Measurements from ENCODE around the gene ZNF607. TPM values are rescaled to one million over a fixed set of nuclear protein-coding genes. Genes with fewer than 3 reads are reported as not detected.

Gene ZNF607
- total and polyA plus RNA-seq, 2 donors (not counting 3 experiments of a cell fraction or from before 2014, with no cell fraction given), result 1.3 to 5.2 TPM

DNA sequence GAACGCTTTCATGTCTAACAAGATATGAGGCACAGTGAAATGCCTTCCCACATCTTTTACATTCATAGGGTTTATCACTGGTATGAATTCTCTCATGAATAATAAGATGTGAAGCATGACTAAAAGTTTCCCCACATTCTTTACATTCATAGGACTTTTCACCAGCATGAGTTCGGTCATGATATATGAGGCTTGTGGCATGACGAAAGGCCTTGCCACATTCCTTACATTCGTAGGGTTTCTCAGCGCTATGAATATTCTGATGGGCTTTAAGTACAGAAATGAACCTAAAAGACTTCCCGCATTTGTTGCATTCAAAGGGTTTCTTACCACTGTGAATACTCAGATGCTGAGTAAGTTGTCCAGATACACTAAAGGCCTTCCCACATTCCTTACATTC, 21.3 kb downstream of the ZNF607 start:
- H4K20me1 ChIP-seq (replicated peaks; ENCODE audit: control insufficient read depth, extremely low read depth, insufficient read depth, low read length), result no peaks in the 10 kb centered on the region
- H3K27ac ChIP-seq (ENCODE audit: insufficient read depth, low read depth, low read length), result no peak overlapping the region
- no peak overlapping the region for H3K4me2 ChIP-seq (ENCODE audit: insufficient read depth, low read length)
- FAIRE-seq (no peak), DNase-seq (ENCODE audit: low read depth, low spot score) (no peak)
- H2AFZ ChIP-seq (ENCODE audit: low read depth, low read length), result no peak overlapping the region
- no TSS peak for BruUV-seq (replicated peaks)
- no peaks in the 10 kb centered on the region for H3K4me1 ChIP-seq (ENCODE audit: control insufficient read depth, extremely low read depth, insufficient read depth, low read length)
- H3K36me3 ChIP-seq (ENCODE audit: control insufficient read depth in 2 of 2, extremely low read depth in 1 of 2, insufficient read depth in 2 of 2, low read length in 2 of 2), result peaks cover 0 to 2% of the 10 kb centered on the region in 2 experiments
- intact Hi-C loops (cut with micrococcal nuclease), result no loop called here
- no peaks in the 10 kb centered on the region for H3K9me1 ChIP-seq (replicated peaks; ENCODE audit: control insufficient read depth, extremely low read depth, insufficient read depth, low read length)
- H3K9ac ChIP-seq (replicated peaks; ENCODE audit: extremely low read depth, insufficient read depth, low read length), result no peak overlapping the region
- no peak for TF ChIP-seq EZH2 (IDR thresholded peaks at IDR 0.05; ENCODE audit: borderline replicate concordance, low read depth, low read length, severe bottlenecking)
- no peak for TF ChIP-seq POLR2AphosphoS5 (IDR thresholded peaks at IDR 0.05; ENCODE audit: insufficient read depth, low read depth, low read length)
- TF ChIP-seq MYC (IDR thresholded peaks at IDR 0.05; ENCODE audit: low read depth, low read length), result no peak
- TF ChIP-seq FOS (IDR thresholded peaks at IDR 0.05; ENCODE audit: borderline replicate concordance, insufficient read depth, low read length), result no peak
- TF ChIP-seq GATA2 (IDR thresholded peaks at IDR 0.05; ENCODE audit: insufficient read depth, insufficient read length, low read depth, low read length), result no peak
- TF ChIP-seq POLR2A (IDR thresholded peaks at IDR 0.05; ENCODE audit: low read depth, low read length), result no peak
- TF ChIP-seq, protein P1, sequence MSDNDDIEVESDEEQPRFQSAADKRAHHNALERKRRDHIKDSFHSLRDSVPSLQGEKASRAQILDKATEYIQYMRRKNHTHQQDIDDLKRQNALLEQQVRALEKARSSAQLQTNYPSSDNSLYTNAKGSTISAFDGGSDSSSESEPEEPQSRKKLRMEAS (IDR thresholded peaks at IDR 0.05; ENCODE audit: insufficient read depth, insufficient read length), result no peak
- TF ChIP-seq, protein P2, sequence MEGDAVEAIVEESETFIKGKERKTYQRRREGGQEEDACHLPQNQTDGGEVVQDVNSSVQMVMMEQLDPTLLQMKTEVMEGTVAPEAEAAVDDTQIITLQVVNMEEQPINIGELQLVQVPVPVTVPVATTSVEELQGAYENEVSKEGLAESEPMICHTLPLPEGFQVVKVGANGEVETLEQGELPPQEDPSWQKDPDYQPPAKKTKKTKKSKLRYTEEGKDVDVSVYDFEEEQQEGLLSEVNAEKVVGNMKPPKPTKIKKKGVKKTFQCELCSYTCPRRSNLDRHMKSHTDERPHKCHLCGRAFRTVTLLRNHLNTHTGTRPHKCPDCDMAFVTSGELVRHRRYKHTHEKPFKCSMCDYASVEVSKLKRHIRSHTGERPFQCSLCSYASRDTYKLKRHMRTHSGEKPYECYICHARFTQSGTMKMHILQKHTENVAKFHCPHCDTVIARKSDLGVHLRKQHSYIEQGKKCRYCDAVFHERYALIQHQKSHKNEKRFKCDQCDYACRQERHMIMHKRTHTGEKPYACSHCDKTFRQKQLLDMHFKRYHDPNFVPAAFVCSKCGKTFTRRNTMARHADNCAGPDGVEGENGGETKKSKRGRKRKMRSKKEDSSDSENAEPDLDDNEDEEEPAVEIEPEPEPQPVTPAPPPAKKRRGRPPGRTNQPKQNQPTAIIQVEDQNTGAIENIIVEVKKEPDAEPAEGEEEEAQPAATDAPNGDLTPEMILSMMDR (IDR thresholded peaks at IDR 0.05; ENCODE audit: extremely low read depth in 1 of 2, insufficient read depth in 1 of 2, low read depth in 1 of 2, low read length in 2 of 2), result no peak
- no peak for TF ChIP-seq JUN (IDR thresholded peaks at IDR 0.05; ENCODE audit: borderline replicate concordance, insufficient read depth, insufficient read length, low read depth)
- dilution Hi-C loops (cut with MboI; ENCODE audit: extremely low pct_ligation_motif_present, low sequenced_read_pairs), result no loop called here
- ChIA-PET CTCF (no interaction called here), POLR2A (no interaction called here)
- H3K79me2 ChIP-seq (ENCODE audit: control insufficient read depth, insufficient read depth, low read length), result no peaks in the 10 kb centered on the region
- peaks cover 2% of the 10 kb centered on the region for H3K9me3 ChIP-seq (replicated peaks; ENCODE audit: control insufficient read depth, insufficient read depth, low read length)
- no peak overlapping the region for H3K4me3 ChIP-seq (replicated peaks in 1 of 3; ENCODE audit: insufficient read depth in 1 of 3, low read depth in 1 of 3, low read length in 3 of 3)
- H3K27me3 ChIP-seq (ENCODE audit: control insufficient read depth in 2 of 2, insufficient read depth in 2 of 2, low read length in 2 of 2), result no peaks in the 10 kb centered on the region
